Vagina (tissue), 2 donors: Measurements from ENCODE around the gene GABARAPL1. TPM values are rescaled to one million over a fixed set of nuclear protein-coding genes. Genes with fewer than 3 reads are reported as not detected.

Experiments used
- DNase-seq, 2 donors: peaks; one replicate each; pipeline ENCODE4 v3.0.0-alpha.2; 2017; ENCODE audit errors: extremely low spot score in 2 of 2
- H3K27ac ChIP-seq: fragments of 200-600 bp; sonication (generic); one replicate; pipeline ENCODE4 v1.5.1; 2019
- H3K27me3 ChIP-seq: fragments of 200-600 bp; sonication (generic); one replicate; pipeline ENCODE4 v1.5.1; 2019
- H3K36me3 ChIP-seq, 2 donors: fragments of 200-600 bp; sonication (generic); one replicate each; pipeline ENCODE4 v1.5.1; 2017 to 2019
- H3K4me1 ChIP-seq: fragments of 200-600 bp; sonication (generic); one replicate; pipeline ENCODE4 v1.5.1; 2019
- H3K4me3 ChIP-seq, 2 donors: fragments of 200-600 bp; sonication (generic); 1 replicate in 1 of 2; 2 replicates in 1 of 2; pipeline ENCODE4 v1.5.1; 2016 to 2019
- H3K9me3 ChIP-seq: fragments of 200-600 bp; sonication (generic); one replicate; pipeline ENCODE4 v1.5.1; 2019
- CTCF ChIP-seq, 3 experiments: fragments of 450-650 bp in 2 of 3; fragments of 200-600 bp in 1 of 3; sonication (generic) in 1 of 3; IDR thresholded peaks; one replicate each; pipeline ENCODE4 v1.5.1; 2017 to 2019; ENCODE audit warnings: antibody characterized with exemption in 3 of 3, mild to moderate bottlenecking in 2 of 3, moderate library complexity in 2 of 3
- POLR2A ChIP-seq, 2 donors: fragments of 450-650 bp; IDR thresholded peaks; one replicate each; pipeline ENCODE4 v1.6.1; 2017; ENCODE audit warnings: antibody characterized with exemption in 2 of 2, mild to moderate bottlenecking in 2 of 2, moderate library complexity in 2 of 2
- POLR2AphosphoS5 ChIP-seq, 2 donors: sonication (generic); formaldehyde crosslinking; IDR thresholded peaks; one replicate each; pipeline ENCODE4 v1.9.0; 2017; ENCODE audit warnings: antibody characterized with exemption in 2 of 2, mild to moderate bottlenecking in 2 of 2, low read depth in 1 of 2; ENCODE audit not compliant: insufficient read depth in 1 of 2
- intact Hi-C: fragments of 100-400 bp; cut with DNase I; formaldehyde crosslinking; loops from one replicate; pipeline ENCODE4 v1.15.1; 2023
- total RNA-seq: library from RNA; depleted of rRNA; stranded (reverse); fragments of >200 nt; gene quantifications from one replicate; pipeline ENCODE4 v1.2.3, GENCODE V29; 2016

The GABARAPL1 gene
- total RNA-seq, 1 donor from 2014 or later = 90.6 TPM

DNA sequence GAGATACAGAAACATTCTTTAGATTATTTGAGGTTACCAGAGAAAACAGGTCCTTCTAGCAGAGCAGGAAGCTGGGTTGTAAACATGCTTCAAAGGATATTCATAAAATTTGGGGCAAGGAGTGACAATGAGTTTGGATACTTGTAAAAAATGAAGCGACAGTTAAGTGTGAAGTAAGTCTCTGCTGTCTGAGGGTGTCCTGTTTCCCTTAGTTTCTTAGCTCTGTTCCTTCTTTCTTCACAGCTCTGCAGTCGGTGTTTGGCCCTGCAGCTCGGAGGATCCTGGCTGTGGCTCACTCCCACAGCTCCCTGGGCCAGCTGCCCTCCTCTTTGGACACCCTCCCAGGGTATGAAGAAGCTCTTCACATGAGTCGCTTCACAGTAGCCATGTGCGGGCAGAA lies 23.0 kb upstream of the GABARAPL1 start:
- Histone ChIP-seq H3K9me3 (no peaks in the 10 kb centered on the region), H3K36me3 (no peaks in the 10 kb centered on the region), H3K27me3 (no peaks in the 10 kb centered on the region), H3K27ac (no peak overlapping the region), H3K4me1 (no peaks in the 10 kb centered on the region), H3K4me3 (no peak overlapping the region)
- intact Hi-C loops = loop anchor here (5.0 kb wide), 1 partner anchor 37 kb away; no protein-coding TSS in a partner anchor
- no peak for TF ChIP-seq CTCF (IDR thresholded peaks at IDR 0.05)
- no peak for TF ChIP-seq POLR2A (IDR thresholded peaks at IDR 0.05)
- TF ChIP-seq POLR2AphosphoS5 (IDR thresholded peaks at IDR 0.05; ENCODE audit: insufficient read depth in 1 of 2, low read depth in 1 of 2) = no peak
- no peak for DNase-seq

DNA sequence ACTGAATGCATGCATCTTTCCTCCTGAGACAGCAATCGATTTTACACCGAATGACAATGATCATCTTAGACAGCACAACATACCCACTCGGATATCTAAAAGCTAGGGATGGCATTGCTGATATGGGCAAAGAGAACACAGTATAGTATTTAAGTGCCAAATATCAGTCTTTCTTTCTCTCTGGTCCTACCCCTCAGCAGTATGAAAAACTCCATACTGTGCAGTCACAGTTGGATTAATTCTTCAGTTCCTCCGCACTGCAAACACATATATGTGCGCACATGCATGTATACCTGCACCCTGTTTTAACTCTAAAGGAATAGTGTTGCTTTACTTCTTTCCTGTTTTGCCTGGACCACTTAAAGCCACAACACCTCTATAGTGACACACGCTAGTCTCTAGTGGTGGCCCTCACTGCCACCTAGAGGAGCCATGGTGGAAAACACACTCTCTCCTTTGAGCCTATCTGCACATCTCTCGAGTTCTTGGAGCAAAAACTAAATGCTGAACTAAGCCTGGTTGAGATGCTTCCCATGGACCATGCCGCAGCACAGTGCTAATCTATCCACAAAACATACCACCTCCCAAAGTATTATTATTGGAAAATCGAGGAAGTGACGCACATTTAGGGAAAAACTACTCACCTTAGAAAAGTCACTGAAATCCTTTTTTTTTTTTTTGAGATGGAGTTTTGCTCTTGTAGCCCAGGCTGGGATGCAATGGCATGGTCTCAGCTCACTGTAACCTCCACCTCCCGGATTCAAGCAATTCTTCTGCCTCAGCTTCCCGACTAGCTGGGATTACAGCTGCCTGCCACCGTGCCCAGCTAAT lies 21.9 kb upstream of the GABARAPL1 start:
- Histone ChIP-seq H3K36me3 (no peaks in the 10 kb centered on the region), H3K4me1 (no peaks in the 10 kb centered on the region), H3K9me3 (no peaks in the 10 kb centered on the region), H3K27ac (no peak overlapping the region), H3K4me3 (no peak overlapping the region), H3K27me3 (no peaks in the 10 kb centered on the region)
- DNase-seq = no peak
- intact Hi-C loops = no loop called here
- no peak for TF ChIP-seq POLR2A (IDR thresholded peaks at IDR 0.05)
- peak; percentile 21 to 62 (median 57) for TF ChIP-seq CTCF (IDR thresholded peaks at IDR 0.05)

DNA sequence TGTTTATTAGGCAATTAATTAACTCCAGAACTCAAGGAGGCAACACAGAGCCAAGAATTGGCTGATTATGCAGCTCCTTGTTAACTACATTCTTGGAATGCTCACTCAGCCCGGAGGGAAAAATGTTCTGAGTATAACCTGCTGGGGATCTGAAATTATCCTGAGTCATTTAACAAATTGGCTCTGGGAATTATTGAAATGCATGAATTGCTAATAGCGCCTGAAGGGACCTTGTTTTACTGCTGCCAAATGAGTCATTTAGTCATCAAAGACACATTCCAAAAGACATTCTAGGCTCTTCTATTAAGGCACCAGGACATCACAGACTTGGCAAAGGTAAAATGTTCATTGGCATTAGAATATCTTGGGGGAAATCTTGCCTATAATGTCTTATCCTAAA lies 20.8 kb upstream of the GABARAPL1 start:
- H3K27me3 ChIP-seq = no peaks in the 10 kb centered on the region
- no peaks in the 10 kb centered on the region for H3K9me3 ChIP-seq
- no peak for DNase-seq
- no peak overlapping the region for H3K27ac ChIP-seq
- H3K36me3 ChIP-seq = no peaks in the 10 kb centered on the region
- no peak overlapping the region for H3K4me3 ChIP-seq
- TF ChIP-seq POLR2AphosphoS5 (IDR thresholded peaks at IDR 0.05; ENCODE audit: insufficient read depth in 1 of 2, low read depth in 1 of 2) (peak in 1 of 2 donors; percentile 74), POLR2A (IDR thresholded peaks at IDR 0.05) (no peak)
- intact Hi-C loops = no loop called here
- no peaks in the 10 kb centered on the region for H3K4me1 ChIP-seq

GRCh38 chr12:10194160-10194670 lies 18.5 kb upstream of the GABARAPL1 start:
- no peaks in the 10 kb centered on the region for H3K36me3 ChIP-seq
- H3K27me3 ChIP-seq = no peaks in the 10 kb centered on the region
- H3K27ac ChIP-seq = no peak overlapping the region
- no peak for DNase-seq
- no peak for TF ChIP-seq POLR2AphosphoS5 (IDR thresholded peaks at IDR 0.05; ENCODE audit: insufficient read depth in 1 of 2, low read depth in 1 of 2)
- no peak for TF ChIP-seq POLR2A (IDR thresholded peaks at IDR 0.05)
- TF ChIP-seq CTCF (IDR thresholded peaks at IDR 0.05) = no peak
- no peak overlapping the region for H3K4me3 ChIP-seq
- H3K4me1 ChIP-seq = no peaks in the 10 kb centered on the region
- no peaks in the 10 kb centered on the region for H3K9me3 ChIP-seq
- intact Hi-C loops = no loop called here

DNA sequence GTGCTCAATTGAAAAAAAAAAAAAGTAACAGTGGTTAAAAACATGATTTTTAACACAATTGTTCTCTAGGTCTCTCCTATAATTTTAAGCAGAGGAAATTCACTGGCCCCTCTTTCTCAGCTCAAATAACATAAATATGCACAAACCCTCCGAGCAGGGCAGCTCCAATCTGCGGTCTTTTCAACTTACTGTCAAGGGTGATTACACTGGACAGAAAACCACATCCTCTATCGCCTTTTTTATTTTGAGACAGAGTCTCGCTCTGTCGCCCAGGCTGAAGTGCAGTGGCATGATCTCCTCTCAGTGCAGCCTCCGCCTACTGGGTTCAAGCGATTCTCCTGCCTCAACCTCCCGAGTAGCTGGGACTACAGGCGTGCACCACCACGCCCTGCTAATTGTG lies 16.5 kb upstream of the GABARAPL1 start:
- intact Hi-C loops = no loop called here
- no peaks in the 10 kb centered on the region for H3K27me3 ChIP-seq
- no peak for TF ChIP-seq CTCF (IDR thresholded peaks at IDR 0.05)
- no peak for TF ChIP-seq POLR2AphosphoS5 (IDR thresholded peaks at IDR 0.05; ENCODE audit: insufficient read depth in 1 of 2, low read depth in 1 of 2)
- no peak for TF ChIP-seq POLR2A (IDR thresholded peaks at IDR 0.05)
- H3K27ac ChIP-seq = no peak overlapping the region
- no peaks in the 10 kb centered on the region for H3K4me1 ChIP-seq
- no peaks in the 10 kb centered on the region for H3K9me3 ChIP-seq
- H3K36me3 ChIP-seq = no peaks in the 10 kb centered on the region
- H3K4me3 ChIP-seq = no peak overlapping the region
- DNase-seq = no peak
